ENCODE measurements around the gene SYAP1. TPM values are rescaled to one million over a fixed set of nuclear protein-coding genes. Genes with fewer than 3 reads are reported as not detected.

The SYAP1 gene
- total and polyA plus RNA-seq, 2 donors (not counting 1 experiment from before 2014, with no cell fraction given) = 3.5 to 18.3 TPM

DNA sequence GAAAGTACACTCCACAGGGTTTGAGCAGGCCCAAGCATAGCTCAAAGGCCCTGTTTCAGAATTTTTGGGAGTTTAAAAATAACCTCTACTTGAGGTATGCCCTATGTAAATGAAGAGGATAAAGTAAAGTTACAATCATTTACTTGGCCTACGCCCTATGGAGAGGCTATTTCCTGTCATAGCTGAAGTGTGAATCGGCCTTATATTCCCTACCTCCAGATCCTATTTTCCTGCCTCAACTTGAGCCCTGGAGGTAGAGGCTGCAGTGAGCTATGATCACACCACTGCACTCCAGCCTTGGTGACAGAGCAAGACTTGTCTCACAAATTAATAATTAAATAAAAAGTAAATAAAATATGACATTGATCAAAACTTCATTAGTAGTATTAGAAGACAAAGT, 55.3 kb downstream of the SYAP1 start:
- intact Hi-C loops (cut with micrococcal nuclease) = no loop called here
- no peak overlapping the region for H3K27ac ChIP-seq (ENCODE audit: low read length in 2 of 2)
- Mint-ChIP-seq H3K27ac (no peak overlapping the region), H3K4me3 (no peak overlapping the region), H3K9me3 (ENCODE audit: insufficient read depth) (no peaks in the 10 kb centered on the region), H3K4me1 (peaks cover 2% of the 10 kb centered on the region), H3K27me3 (no peaks in the 10 kb centered on the region)
- no peak overlapping the region for H2AFZ ChIP-seq (ENCODE audit: insufficient read depth, low read depth, low read length, poor library complexity, severe bottlenecking)
- no peak overlapping the region for H3K4me2 ChIP-seq (replicated peaks; ENCODE audit: low read depth, low read length, poor library complexity, severe bottlenecking)
- ChIA-PET CTCF (no interaction called here), POLR2A (no interaction called here)
- H3K79me2 ChIP-seq (ENCODE audit: control insufficient read depth, insufficient read depth, low read length) = no peaks in the 10 kb centered on the region
- ATAC-seq (ENCODE audit: low read depth) = no peak
- no peaks in the 10 kb centered on the region for H3K27me3 ChIP-seq (replicated peaks in 1 of 4; ENCODE audit: control extremely low read depth in 1 of 4, control insufficient read depth in 3 of 4, insufficient read depth in 4 of 4, low read length in 3 of 4)
- no CpG with 5 or more reads among the region's 2 CpGs for WGBS (ENCODE audit: insufficient coverage)
- no peaks in the 10 kb centered on the region for H3K4me1 ChIP-seq (ENCODE audit: control insufficient read depth in 2 of 2, insufficient read depth in 2 of 2, low read length in 2 of 2)
- TF ChIP-seq EZH2 (IDR thresholded peaks at IDR 0.05; ENCODE audit: borderline replicate concordance, insufficient read depth, low read depth, low read length, poor library complexity, severe bottlenecking) = no peak
- TF ChIP-seq, protein P1, sequence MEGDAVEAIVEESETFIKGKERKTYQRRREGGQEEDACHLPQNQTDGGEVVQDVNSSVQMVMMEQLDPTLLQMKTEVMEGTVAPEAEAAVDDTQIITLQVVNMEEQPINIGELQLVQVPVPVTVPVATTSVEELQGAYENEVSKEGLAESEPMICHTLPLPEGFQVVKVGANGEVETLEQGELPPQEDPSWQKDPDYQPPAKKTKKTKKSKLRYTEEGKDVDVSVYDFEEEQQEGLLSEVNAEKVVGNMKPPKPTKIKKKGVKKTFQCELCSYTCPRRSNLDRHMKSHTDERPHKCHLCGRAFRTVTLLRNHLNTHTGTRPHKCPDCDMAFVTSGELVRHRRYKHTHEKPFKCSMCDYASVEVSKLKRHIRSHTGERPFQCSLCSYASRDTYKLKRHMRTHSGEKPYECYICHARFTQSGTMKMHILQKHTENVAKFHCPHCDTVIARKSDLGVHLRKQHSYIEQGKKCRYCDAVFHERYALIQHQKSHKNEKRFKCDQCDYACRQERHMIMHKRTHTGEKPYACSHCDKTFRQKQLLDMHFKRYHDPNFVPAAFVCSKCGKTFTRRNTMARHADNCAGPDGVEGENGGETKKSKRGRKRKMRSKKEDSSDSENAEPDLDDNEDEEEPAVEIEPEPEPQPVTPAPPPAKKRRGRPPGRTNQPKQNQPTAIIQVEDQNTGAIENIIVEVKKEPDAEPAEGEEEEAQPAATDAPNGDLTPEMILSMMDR (IDR thresholded peaks at IDR 0.05) = no peak
- no peak overlapping the region for H3K9ac ChIP-seq (ENCODE audit: low read length)
- no peaks in the 10 kb centered on the region for H3K36me3 ChIP-seq (replicated peaks in 1 of 2; ENCODE audit: control extremely low read depth in 1 of 2, control insufficient read depth in 1 of 2, extremely low read depth in 1 of 2, insufficient read depth in 2 of 2, low read length in 1 of 2)
- no peaks in the 10 kb centered on the region for H4K20me1 ChIP-seq (ENCODE audit: control insufficient read depth, insufficient read depth, low read length, poor library complexity, severe bottlenecking)
- no peaks in the 10 kb centered on the region for H3K9me3 ChIP-seq (ENCODE audit: control extremely low read depth in 1 of 3, control insufficient read depth in 2 of 3, insufficient read depth in 1 of 3, low read length in 2 of 3)
- DNase-seq = no peak
- H3K4me3 ChIP-seq (ENCODE audit: control extremely low read depth in 1 of 5, extremely low read depth in 1 of 5, insufficient read depth in 1 of 5, low read depth in 2 of 5, low read length in 4 of 5) = no peak overlapping the region

DNA sequence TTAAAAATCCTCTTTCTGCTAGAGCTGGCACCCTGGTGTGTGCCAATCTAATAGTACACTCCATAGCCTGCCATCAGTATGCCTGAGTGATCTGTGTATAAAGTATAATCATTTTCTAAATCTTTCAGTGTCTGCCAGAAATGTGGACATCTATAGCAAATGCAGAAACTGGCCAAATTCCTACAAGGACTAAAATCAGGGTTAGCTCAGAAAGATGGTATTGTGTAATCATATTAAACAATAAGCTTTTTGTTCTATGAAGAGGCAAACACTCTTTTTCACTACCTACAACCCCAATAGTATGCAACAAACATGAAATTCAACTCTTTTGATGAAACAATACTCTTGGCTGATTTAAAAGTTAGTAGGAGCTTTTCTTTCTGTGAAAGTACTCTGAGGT, 59.1 kb downstream of the SYAP1 start:
- Histone ChIP-seq H3K4me3 (ENCODE audit: control extremely low read depth in 1 of 5, extremely low read depth in 1 of 5, insufficient read depth in 1 of 5, low read depth in 2 of 5, low read length in 4 of 5) (no peak overlapping the region), H3K9ac (ENCODE audit: low read length) (no peak overlapping the region), H3K36me3 (replicated peaks in 1 of 2; ENCODE audit: control extremely low read depth in 1 of 2, control insufficient read depth in 1 of 2, extremely low read depth in 1 of 2, insufficient read depth in 2 of 2, low read length in 1 of 2) (no peaks in the 10 kb centered on the region), H2AFZ (ENCODE audit: insufficient read depth, low read depth, low read length, poor library complexity, severe bottlenecking) (no peak overlapping the region), H3K27me3 (replicated peaks in 1 of 4; ENCODE audit: control extremely low read depth in 1 of 4, control insufficient read depth in 3 of 4, insufficient read depth in 4 of 4, low read length in 3 of 4) (no peaks in the 10 kb centered on the region), H3K4me1 (ENCODE audit: control insufficient read depth in 2 of 2, insufficient read depth in 2 of 2, low read length in 2 of 2) (no peaks in the 10 kb centered on the region), H3K79me2 (ENCODE audit: control insufficient read depth, insufficient read depth, low read length) (no peaks in the 10 kb centered on the region), H3K9me3 (ENCODE audit: control extremely low read depth in 1 of 3, control insufficient read depth in 2 of 3, insufficient read depth in 1 of 3, low read length in 2 of 3) (no peaks in the 10 kb centered on the region), H4K20me1 (ENCODE audit: control insufficient read depth, insufficient read depth, low read length, poor library complexity, severe bottlenecking) (no peaks in the 10 kb centered on the region), H3K27ac (ENCODE audit: low read length in 2 of 2) (no peak overlapping the region), H3K4me2 (replicated peaks; ENCODE audit: low read depth, low read length, poor library complexity, severe bottlenecking) (no peak overlapping the region)
- Mint-ChIP-seq H3K27ac (no peak overlapping the region), H3K4me1 (peaks cover 2% of the 10 kb centered on the region), H3K9me3 (ENCODE audit: insufficient read depth) (no peaks in the 10 kb centered on the region), H3K27me3 (no peaks in the 10 kb centered on the region), H3K4me3 (no peak overlapping the region)
- no peak for DNase-seq
- ChIA-PET CTCF (no interaction called here), POLR2A (no interaction called here)
- no peak for ATAC-seq (ENCODE audit: low read depth)
- TF ChIP-seq, protein P1 (IDR thresholded peaks at IDR 0.05) = no peak
- TF ChIP-seq EZH2 (IDR thresholded peaks at IDR 0.05; ENCODE audit: borderline replicate concordance, insufficient read depth, low read depth, low read length, poor library complexity, severe bottlenecking) = no peak
- intact Hi-C loops (cut with micrococcal nuclease) = no loop called here

All from B cell (primary cell).